Naive B cell (primary cell): ENCODE results near the gene DLX4. TPM values are rescaled to one million over a fixed set of nuclear protein-coding genes. Genes with fewer than 3 reads are reported as not detected.

Experiments used
- ATAC-seq, 2 donors: fragments of 150-1000 bp; cut with Tn5 transposase; 2 replicates each; pipeline ENCODE4 v1.10.0; 2021; ENCODE audit warnings: low read depth in 2 of 2, mild to moderate bottlenecking in 2 of 2, moderate library complexity in 2 of 2
- DNase-seq: peaks from one replicate; pipeline ENCODE4 v3.0.0; 2022
- H3K27ac Mint-ChIP-seq, 6 donors: one replicate each; pipeline ENCODE4 v1.8.0; 2020 to 2022; ENCODE audit warnings: mild to moderate bottlenecking in 6 of 6, mixed read lengths in 6 of 6, moderate library complexity in 5 of 6, inconsistent platforms in 2 of 6
- H3K27me3 Mint-ChIP-seq, 3 donors: one replicate each; pipeline ENCODE4 v1.8.0; 2021 to 2022; ENCODE audit warnings: mixed read lengths in 3 of 3, mild to moderate bottlenecking in 1 of 3
- H3K36me3 Mint-ChIP-seq, 2 donors: one replicate each; pipeline ENCODE4 v1.8.0; 2020 to 2022; ENCODE audit warnings: mixed read lengths in 2 of 2, inconsistent platforms in 1 of 2, mild to moderate bottlenecking in 1 of 2
- H3K4me1 Mint-ChIP-seq, 3 donors: one replicate each; pipeline ENCODE4 v1.8.0; 2020 to 2022; ENCODE audit warnings: mixed read lengths in 3 of 3, inconsistent platforms in 1 of 3, mild to moderate bottlenecking in 1 of 3, moderate library complexity in 1 of 3
- H3K4me3 Mint-ChIP-seq, 8 donors: one replicate each; pipeline ENCODE4 v1.8.0; 2020 to 2022; ENCODE audit warnings: mild to moderate bottlenecking in 8 of 8, mixed read lengths in 8 of 8, moderate library complexity in 8 of 8, inconsistent platforms in 2 of 8
- H3K9me3 Mint-ChIP-seq, 7 donors: one replicate each; pipeline ENCODE4 v1.8.0; 2020 to 2022; ENCODE audit warnings: mixed read lengths in 7 of 7, mild to moderate bottlenecking in 5 of 7, inconsistent platforms in 2 of 7, moderate library complexity in 1 of 7
- polyA plus RNA-seq, 6 donors: library from polyadenylated mRNA; unstranded; fragments of 300-500 nt; fragmentation: Illumina TruSeq; gene quantifications; one replicate each; pipeline ENCODE4 v1.2.3, GENCODE V29; 2021; ENCODE audit warnings: low read depth in 6 of 6

Gene DLX4
- polyA plus RNA-seq, 6 donors from 2014 or later: 0.18 to 0.22 (median 0.21) TPM; not detected in 3

DNA sequence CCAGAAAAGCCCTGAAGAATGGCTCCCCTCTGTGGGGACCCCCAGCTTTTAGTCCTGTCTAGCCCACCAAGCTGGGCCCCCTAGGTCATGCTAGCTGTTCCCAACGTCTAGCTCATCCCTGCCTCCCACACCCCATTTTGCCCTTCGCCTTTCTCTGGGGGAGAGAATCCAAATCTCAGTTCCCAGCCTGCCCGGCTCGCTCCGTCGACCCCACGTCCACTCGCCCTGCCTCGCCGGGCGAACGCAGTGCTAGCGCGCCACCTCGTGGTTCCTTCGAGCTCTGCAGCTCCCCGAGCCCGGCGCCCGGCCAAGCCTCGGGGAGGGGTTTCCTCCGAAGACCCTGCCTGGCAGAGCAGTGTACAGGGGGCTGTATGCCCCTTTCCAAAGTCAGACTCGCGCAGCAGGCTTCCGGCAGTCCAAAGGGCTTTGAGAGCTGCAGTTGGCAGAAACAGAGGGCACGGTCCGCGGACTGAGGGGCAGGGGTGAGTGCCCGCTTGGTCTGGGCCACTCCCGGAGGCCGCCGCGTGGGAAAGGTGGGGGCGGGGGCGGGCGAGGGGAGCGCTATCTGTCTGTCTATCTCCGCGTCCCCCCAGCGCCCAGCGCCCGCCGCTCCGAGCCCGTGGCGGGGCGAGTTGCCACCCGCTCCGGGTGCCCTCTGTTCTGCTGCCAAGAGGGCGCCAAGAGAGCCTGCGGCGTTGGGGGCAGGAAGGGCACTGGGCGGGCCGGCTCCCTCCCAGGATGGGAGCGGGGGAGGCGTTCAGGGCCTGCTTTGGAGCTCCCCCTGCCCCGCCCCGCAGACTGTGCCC lies 27.7 kb downstream of the DLX4 start:
- Mint-ChIP-seq H3K36me3 (peaks cover 0 to 20% of the 10 kb centered on the region in 2 donors), H3K9me3 (peaks cover 0 to 3% (median 0%) of the 10 kb centered on the region in 7 donors), H3K27ac (no peak overlapping the region), H3K4me3 (peak overlapping the region; percentile 49 to 88 (median 72)), H3K27me3 (peaks cover 74 to 93% (median 88%) of the 10 kb centered on the region in 3 donors), H3K4me1 (peaks cover 35 to 36% (median 36%) of the 10 kb centered on the region in 3 donors)
- ATAC-seq (peak; percentile 40 to 46), DNase-seq (peak; percentile 52)

- H3K27ac Mint-ChIP-seq: no peak overlapping the region
- peaks cover 73 to 93% (median 87%) of the 10 kb centered on the region in 3 donors for H3K27me3 Mint-ChIP-seq
- H3K9me3 Mint-ChIP-seq: peaks cover 0 to 3% (median 0%) of the 10 kb centered on the region in 7 donors
- H3K4me1 Mint-ChIP-seq: peaks cover 35 to 36% (median 36%) of the 10 kb centered on the region in 3 donors
- ATAC-seq (no peak), DNase-seq (no peak)
- H3K36me3 Mint-ChIP-seq: peaks cover 0 to 20% of the 10 kb centered on the region in 2 donors
- peak overlapping the region in 4 of 8 donors; percentile 51 to 78 (median 60) for H3K4me3 Mint-ChIP-seq
Observed at GRCh38 chr17:49997301-49997650, 28.3 kb downstream of the DLX4 start.

DNA sequence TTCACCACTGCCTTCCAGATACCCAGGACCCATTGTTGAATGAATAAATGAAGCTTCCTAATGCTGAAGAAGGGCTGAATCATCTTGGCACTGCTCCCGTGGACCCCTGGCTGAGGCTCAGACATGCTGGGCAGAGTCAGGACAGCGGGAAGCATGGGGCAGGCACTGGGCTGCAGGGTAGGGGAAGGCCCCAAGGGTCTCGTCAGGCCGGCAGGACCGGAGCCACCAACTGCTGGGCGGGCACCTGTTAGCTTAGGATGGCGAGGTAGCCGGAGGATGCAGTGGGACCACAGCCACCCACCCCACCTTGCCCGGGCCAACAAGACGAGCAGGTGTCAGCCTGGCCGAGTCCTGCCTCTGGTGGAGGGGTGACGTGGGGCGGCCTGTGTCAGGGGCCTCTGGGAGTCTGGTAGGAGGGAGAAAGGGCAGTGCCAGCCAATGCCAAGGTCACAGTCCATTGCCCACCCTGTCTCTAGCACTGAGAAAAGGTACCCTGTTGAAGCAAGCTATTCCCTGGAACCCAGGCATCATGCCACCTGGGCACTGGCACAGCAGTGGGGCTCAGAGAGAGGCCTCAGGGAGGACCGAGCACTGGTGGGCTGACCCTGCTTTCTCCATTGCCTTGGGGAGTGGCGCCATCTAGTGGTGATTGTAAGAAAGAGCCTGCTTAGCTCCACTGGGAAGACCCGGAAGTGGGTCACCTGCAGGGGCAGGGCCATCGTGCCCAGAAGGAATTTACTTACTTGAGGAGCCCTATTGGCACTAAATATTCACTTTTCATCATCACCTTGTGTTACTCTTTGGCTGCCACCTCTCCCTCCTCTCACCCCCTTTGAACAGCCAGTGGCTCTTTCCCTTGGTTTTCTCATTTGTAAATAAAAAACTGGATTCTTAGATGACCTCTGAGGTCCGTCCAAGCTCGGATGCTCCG lies 29.0 kb downstream of the DLX4 start:
- H3K9me3 Mint-ChIP-seq: peaks cover 0 to 3% (median 0%) of the 10 kb centered on the region in 7 donors
- H3K4me3 Mint-ChIP-seq: peak overlapping the region in 2 of 8 donors; percentile 34 to 51
- ATAC-seq (peak; percentile 77 to 82), DNase-seq (peak; percentile 79)
- H3K4me1 Mint-ChIP-seq: peaks cover 31 to 36% (median 33%) of the 10 kb centered on the region in 3 donors
- peaks cover 71 to 90% (median 81%) of the 10 kb centered on the region in 3 donors for H3K27me3 Mint-ChIP-seq
- H3K36me3 Mint-ChIP-seq: peaks cover 0 to 20% of the 10 kb centered on the region in 2 donors
- H3K27ac Mint-ChIP-seq: no peak overlapping the region

- H3K27me3 Mint-ChIP-seq: peaks cover 67 to 83% (median 76%) of the 10 kb centered on the region in 3 donors
- ATAC-seq (no peak), DNase-seq (no peak)
- peak overlapping the region in 1 of 6 donors; percentile 58 for H3K27ac Mint-ChIP-seq
- H3K4me3 Mint-ChIP-seq: peak overlapping the region in 2 of 8 donors; percentile 11 to 34
- H3K4me1 Mint-ChIP-seq: peaks cover 26 to 33% (median 29%) of the 10 kb centered on the region in 3 donors
- H3K36me3 Mint-ChIP-seq: peaks cover 0 to 16% of the 10 kb centered on the region in 2 donors
- H3K9me3 Mint-ChIP-seq: peaks cover 0 to 3% (median 0%) of the 10 kb centered on the region in 7 donors
Observed at GRCh38 chr17:49998836-49999511, 30.0 kb downstream of the DLX4 start.

DNA sequence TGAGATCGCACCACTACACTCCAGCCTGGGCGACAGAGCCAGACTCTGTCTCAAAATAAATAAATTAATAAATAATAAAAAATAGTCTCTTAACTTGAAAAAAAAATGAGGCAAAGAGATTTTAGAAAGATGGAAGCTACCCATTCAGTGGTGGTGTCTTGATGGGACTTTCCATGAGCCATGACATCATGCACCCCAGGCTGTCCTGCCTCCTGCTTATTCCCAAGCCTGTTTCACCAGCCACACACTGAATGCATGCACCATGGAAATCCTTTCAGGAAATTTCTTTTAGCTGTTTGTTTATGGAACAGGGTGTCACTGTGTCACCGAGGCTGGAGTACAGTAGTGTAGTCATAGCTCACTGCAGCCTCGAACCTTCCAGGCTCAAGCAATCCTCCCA lies 34.9 kb downstream of the DLX4 start:
- DNase-seq: no peak
- peaks cover 9 to 21% (median 9%) of the 10 kb centered on the region in 3 donors for H3K4me1 Mint-ChIP-seq
- H3K36me3 Mint-ChIP-seq: peaks cover 3 to 5% of the 10 kb centered on the region in 2 donors
- H3K4me3 Mint-ChIP-seq: no peak overlapping the region
- H3K27ac Mint-ChIP-seq: no peak overlapping the region
- ATAC-seq: no peak
- peaks cover 32 to 42% (median 34%) of the 10 kb centered on the region in 3 donors for H3K27me3 Mint-ChIP-seq
- peaks cover under 1 to 4% (median 3%) of the 10 kb centered on the region in 7 donors for H3K9me3 Mint-ChIP-seq

DNA sequence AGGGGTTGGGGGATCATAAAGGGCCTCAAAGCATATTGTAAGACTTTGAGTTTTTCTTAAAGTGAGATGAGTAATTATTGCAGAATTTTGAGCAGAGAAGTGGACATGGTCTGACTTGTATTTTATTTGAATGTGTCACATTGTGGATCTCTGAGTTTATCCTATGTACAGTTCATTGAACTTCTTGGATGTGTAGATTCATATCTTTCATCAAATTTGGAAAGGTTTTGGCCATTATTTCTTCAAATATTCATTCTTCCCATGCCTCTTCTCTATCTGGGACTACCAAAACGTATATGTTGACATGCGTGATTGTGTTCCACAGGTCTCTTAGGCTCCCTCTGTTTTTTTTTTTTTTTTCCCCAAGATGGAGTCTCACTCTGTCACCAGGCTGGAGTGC lies 40.3 kb downstream of the DLX4 start:
- ATAC-seq (no peak), DNase-seq (no peak)
- H3K9me3 Mint-ChIP-seq: peaks cover 5 to 48% (median 32%) of the 10 kb centered on the region in 7 donors
- peaks cover 9 to 21% (median 9%) of the 10 kb centered on the region in 3 donors for H3K4me1 Mint-ChIP-seq
- no peak overlapping the region for H3K27ac Mint-ChIP-seq
- H3K27me3 Mint-ChIP-seq: peaks cover 18 to 49% (median 25%) of the 10 kb centered on the region in 3 donors
- no peak overlapping the region for H3K4me3 Mint-ChIP-seq
- peaks cover 17 to 33% of the 10 kb centered on the region in 2 donors for H3K36me3 Mint-ChIP-seq

DNA sequence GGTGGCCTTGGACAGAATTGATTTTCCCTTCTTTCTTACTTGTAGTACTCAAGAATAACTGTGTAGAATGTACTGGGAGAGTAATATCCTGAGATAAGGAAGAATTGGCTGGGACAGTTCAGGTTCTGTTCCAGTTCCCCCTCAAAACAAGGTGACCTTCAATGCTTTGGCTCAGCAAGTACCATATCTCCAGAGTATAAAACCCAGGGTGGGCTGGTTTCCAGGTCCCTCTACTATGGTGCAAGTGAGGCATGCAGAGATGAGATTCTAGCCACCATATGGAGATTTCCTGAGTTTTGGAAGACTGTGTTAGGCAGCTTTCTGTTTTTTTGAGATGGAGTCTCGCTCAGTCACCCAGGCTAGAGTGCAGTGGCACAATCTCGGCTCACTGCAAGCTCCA lies 44.1 kb downstream of the DLX4 start:
- no peak for ATAC-seq
- peak overlapping the region in 1 of 8 donors; percentile 6 for H3K4me3 Mint-ChIP-seq
- peaks cover 0 to 2% (median 0%) of the 10 kb centered on the region in 3 donors for H3K4me1 Mint-ChIP-seq
- peaks cover 22 to 47% of the 10 kb centered on the region in 2 donors for H3K36me3 Mint-ChIP-seq
- no peak for DNase-seq
- H3K9me3 Mint-ChIP-seq: peaks cover 10 to 57% (median 40%) of the 10 kb centered on the region in 7 donors
- no peak overlapping the region for H3K27ac Mint-ChIP-seq
- H3K27me3 Mint-ChIP-seq: peaks cover 33 to 74% (median 39%) of the 10 kb centered on the region in 3 donors

- ATAC-seq (no peak), DNase-seq (no peak)
- Mint-ChIP-seq H3K4me3 (no peak overlapping the region), H3K36me3 (peaks cover 18 to 38% of the 10 kb centered on the region in 2 donors), H3K9me3 (peaks cover 5 to 46% (median 33%) of the 10 kb centered on the region in 7 donors), H3K4me1 (no peaks in the 10 kb centered on the region), H3K27me3 (peaks cover 37 to 76% (median 39%) of the 10 kb centered on the region in 3 donors), H3K27ac (no peak overlapping the region)
Observed at GRCh38 chr17:50014471-50015088, 45.6 kb downstream of the DLX4 start.

DNA sequence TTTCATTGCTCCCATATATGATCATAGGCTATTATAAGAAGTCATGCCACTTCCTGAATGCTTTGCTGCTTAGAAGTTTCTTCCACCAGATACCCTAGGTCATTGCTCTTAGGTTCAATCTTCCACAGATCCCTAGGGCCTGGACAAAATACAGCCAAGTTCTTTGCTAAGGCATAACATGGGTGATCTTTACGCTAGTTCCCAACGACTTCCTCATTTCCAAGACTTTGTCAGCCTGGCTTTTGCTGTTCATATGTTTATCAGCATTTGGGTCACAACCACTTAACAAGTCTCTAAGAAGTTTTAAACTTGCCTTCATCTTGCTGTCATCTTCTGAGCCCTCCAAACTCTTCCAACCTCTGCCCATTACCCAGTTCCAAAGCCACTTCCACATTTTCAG lies 46.2 kb downstream of the DLX4 start:
- Mint-ChIP-seq H3K9me3 (peaks cover 5 to 40% (median 33%) of the 10 kb centered on the region in 7 donors), H3K4me1 (no peaks in the 10 kb centered on the region), H3K27ac (no peak overlapping the region), H3K36me3 (peaks cover 18 to 36% of the 10 kb centered on the region in 2 donors), H3K4me3 (no peak overlapping the region), H3K27me3 (peaks cover 37 to 71% (median 39%) of the 10 kb centered on the region in 3 donors)
- no peak for ATAC-seq
- no peak for DNase-seq

DNA sequence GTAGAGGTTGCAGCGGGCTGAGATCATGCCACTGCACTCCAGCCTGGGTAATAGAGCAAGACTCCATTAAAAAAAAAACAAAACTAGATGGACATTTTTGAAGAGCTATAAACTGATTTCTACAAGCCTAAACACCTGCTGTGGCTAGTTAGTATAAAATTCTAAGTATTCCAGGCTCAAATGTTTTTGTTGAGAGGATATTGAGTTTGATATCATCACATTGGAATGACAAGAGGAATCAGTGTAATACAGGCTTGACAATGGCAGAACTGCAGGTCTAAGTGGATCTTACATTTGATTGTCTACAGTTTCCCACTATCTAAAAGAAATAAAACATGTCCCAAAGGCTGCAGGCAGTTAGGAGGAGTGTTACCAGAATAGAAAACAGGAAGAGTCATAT lies 49.9 kb downstream of the DLX4 start:
- H3K4me3 Mint-ChIP-seq: no peak overlapping the region
- ATAC-seq (no peak), DNase-seq (no peak)
- no peaks in the 10 kb centered on the region for H3K4me1 Mint-ChIP-seq
- H3K36me3 Mint-ChIP-seq: peaks cover 7 to 18% of the 10 kb centered on the region in 2 donors
- peaks cover 5 to 15% (median 10%) of the 10 kb centered on the region in 7 donors for H3K9me3 Mint-ChIP-seq
- H3K27ac Mint-ChIP-seq: no peak overlapping the region
- peaks cover 36 to 56% (median 44%) of the 10 kb centered on the region in 3 donors for H3K27me3 Mint-ChIP-seq

DNA sequence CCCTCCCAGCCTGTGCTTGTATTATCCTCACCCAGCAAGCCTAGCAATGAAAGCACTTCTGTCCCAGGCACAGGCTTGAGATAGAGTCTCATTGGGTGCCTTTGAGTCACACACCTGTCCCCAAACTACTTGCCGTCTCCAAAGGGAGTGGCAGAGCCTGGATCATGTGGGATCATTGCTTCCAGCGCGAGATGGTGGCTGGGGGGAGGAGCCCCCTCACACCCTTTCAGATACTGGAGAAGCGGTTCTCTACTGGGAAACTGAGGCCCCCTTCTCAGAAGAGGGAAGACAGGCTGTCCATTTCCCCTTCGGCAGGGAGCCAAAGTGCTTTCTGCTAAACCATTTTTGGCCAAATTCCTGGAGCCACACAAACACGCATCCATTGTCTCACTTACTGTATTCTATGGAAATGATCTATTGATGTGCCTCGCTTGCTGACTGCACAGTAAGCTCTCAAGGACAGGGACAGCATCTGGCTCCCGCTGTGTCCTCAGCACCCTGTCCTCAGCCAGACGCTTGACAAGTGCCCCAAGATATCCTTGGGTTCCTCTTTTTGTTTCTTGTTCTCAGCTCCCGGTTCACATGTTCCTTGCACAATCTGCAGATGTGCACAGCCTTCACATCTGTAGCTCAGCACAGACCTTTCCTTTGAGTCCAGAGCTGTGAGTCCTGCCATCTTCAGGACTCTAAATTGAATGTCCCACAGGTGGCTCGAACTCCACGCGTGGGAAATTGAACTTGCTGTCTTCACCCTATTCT lies 52.0 kb downstream of the DLX4 start:
- peaks cover 25 to 40% (median 26%) of the 10 kb centered on the region in 3 donors for H3K27me3 Mint-ChIP-seq
- no peak overlapping the region for H3K4me3 Mint-ChIP-seq
- DNase-seq (no peak), ATAC-seq (no peak)
- H3K27ac Mint-ChIP-seq: no peak overlapping the region
- no peaks in the 10 kb centered on the region for H3K36me3 Mint-ChIP-seq
- no peaks in the 10 kb centered on the region for H3K9me3 Mint-ChIP-seq
- peaks cover 0 to under 1% (median 0%) of the 10 kb centered on the region in 3 donors for H3K4me1 Mint-ChIP-seq
